SKM-1 (cell line): ENCODE results near the gene PSMB11.

Source experiments
- DNase-seq: peaks from one replicate; lab custom pipeline; 2025; ENCODE audit not compliant: unreplicated experiment; lab: John Stamatoyannopoulos, UW

Gene PSMB11

GRCh38 chr14:23057757-23058653, 16.0 kb downstream of the PSMB11 start:
- DNase-seq = no peak

- DNase-seq = no peak
Measured at GRCh38 chr14:23058654-23059504, 16.9 kb downstream of the PSMB11 start.

- no peak for DNase-seq
Measured at GRCh38 chr14:23060536-23061260, 18.7 kb downstream of the PSMB11 start.

GRCh38 chr14:23062002-23062401, 20.0 kb downstream of the PSMB11 start:
- no peak for DNase-seq

- no peak for DNase-seq
Measured at GRCh38 chr14:23063601-23064000, 21.6 kb downstream of the PSMB11 start.

- no peak for DNase-seq
Measured at GRCh38 chr14:23066368-23066767, 24.4 kb downstream of the PSMB11 start.

GRCh38 chr14:23066855-23067744, 25.1 kb downstream of the PSMB11 start:
- DNase-seq = no peak

GRCh38 chr14:23067847-23068788, 26.1 kb downstream of the PSMB11 start:
- no peak for DNase-seq

- no peak for DNase-seq
Measured at GRCh38 chr14:23068789-23069412, 26.9 kb downstream of the PSMB11 start.

- DNase-seq = no peak
Measured at GRCh38 chr14:23069413-23069806, 27.4 kb downstream of the PSMB11 start.

- no peak for DNase-seq
Measured at GRCh38 chr14:23070262-23071129, 28.5 kb downstream of the PSMB11 start.

- DNase-seq = no peak
Measured at GRCh38 chr14:23071244-23071920, 29.4 kb downstream of the PSMB11 start.

GRCh38 chr14:23071921-23072539, 30.0 kb downstream of the PSMB11 start:
- no peak for DNase-seq

- no peak for DNase-seq
Measured at GRCh38 chr14:23074906-23075305, 32.9 kb downstream of the PSMB11 start.

GRCh38 chr14:23076785-23077408, 34.9 kb downstream of the PSMB11 start:
- DNase-seq = no peak

GRCh38 chr14:23077962-23078361, 36.0 kb downstream of the PSMB11 start:
- DNase-seq = no peak
